HG03103 (cell line): Measurements from ENCODE around the gene MARCHF3.
"Not testable (repeated sequence)": the region's sequence is repeated elsewhere in the genome, so short reads cannot be mapped to it uniquely, and the experiment has no call there.

Source experiments
- ATAC-seq: cut with Tn5 transposase; IDR thresholded peaks from one replicate; pipeline ENCODE4 v1.9.1; 2021; ENCODE audit warnings: low read depth; ENCODE audit not compliant: unreplicated experiment

MARCHF3 gene

DNA sequence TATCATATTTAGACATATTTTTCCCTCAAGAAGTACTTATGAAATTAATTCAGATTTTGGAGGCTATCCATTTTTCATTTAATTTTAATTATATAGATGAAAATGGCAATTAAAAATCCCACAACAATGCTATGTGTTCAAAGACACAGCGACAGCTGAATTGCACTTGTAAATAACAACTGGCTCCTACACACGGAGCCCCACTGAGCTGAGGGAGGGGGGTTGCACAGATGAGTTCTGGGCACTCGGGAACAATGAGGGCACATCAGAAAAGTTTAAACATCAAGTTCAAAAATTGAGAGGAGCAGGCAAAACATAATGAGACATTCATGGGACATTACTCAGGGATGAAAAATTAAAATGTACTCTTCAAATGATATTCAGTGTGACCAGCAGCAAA is 104.9 kb downstream of the MARCHF3 start:
- no peak for ATAC-seq

DNA sequence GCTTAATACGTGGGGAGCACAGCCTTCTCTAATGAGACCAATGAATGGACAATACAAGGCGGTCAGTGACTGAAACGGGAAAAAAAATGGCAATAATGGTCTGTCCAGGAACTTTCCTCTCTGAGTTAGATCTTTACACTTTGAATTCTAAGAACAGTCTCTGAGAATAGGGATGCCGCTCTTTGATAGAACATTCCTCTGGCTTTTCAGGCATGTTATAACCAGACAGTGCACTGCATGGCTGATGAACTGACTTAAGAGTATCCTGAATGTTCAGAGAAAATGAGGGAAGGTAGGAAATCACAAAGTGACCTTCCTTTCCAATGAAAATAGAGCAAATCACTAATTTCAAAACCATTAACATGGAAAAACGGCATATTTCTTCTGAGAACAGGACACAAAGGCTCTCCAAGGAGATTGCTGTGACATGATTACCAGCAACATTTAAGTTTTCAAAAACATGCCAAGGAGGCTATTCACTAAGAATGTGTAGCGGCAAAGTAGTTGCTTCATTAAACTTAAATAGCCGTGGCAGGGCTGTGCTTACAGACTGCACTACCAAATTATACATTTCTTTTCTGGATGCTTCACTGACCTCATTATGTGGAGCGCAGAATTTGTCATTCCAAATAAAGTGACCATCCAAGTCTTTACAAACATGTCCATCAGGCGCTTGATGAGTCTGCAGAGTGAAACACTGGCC is 105.9 kb downstream of the MARCHF3 start:
- no peak for ATAC-seq

DNA sequence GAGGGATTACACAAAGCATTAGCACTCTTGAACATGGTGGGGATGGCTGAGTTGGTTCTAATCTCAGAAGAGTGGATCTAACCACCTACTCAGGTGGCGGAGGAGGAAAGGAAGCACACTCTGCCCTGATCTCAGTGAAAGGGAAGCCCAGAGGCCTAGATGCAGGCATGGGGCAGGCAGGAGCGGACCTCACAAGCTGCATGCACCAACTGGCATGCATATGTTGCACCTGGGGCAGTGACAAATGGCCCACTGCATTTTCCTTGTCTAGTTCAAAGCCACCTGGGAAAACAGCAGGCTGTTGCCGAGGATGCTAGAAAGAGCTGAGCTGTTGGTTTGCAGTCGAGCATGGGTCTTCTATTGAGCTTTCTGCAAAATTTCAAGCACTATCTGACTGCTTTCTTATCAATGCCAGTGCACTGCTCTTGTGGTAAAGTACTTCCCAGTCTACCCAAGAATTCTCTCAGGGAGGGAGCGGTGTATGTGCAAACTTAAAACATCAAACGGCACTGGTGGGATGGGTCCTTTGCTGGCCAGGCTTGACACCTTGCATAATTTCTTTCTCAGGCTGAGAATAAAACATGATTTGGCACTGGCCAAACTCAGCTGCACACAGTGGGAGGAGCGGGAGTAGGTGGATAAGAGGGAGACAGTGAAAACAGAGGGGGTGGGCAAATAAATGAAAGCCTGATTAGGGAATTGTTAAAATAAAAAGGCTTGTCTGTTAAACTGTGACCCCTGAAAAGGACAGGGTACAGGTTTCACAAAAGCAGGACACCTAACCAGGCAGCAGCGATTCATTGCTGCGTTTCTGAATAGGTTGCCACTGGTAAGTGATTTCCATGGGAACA is 108.9 kb downstream of the MARCHF3 start:
- ATAC-seq, result no peak

DNA sequence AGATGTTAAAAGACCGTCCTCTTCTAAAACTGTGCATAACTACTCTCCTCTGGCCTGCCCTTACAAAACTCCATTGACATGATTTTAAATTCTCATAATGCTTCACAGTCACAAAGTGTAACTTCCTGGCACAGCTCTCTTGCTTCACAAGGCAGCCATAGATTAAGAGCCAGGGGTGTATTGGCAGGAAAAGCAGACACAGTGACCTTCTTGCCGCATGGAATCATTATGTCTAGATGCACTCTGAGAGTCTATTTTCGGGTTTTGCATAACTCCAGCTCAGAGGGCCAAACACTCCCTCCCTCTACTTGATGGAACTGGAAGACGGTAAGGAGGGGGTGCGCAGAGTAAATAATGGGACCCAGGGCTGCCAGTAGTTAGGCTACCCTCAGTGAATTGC is 110.1 kb downstream of the MARCHF3 start:
- no peak for ATAC-seq

DNA sequence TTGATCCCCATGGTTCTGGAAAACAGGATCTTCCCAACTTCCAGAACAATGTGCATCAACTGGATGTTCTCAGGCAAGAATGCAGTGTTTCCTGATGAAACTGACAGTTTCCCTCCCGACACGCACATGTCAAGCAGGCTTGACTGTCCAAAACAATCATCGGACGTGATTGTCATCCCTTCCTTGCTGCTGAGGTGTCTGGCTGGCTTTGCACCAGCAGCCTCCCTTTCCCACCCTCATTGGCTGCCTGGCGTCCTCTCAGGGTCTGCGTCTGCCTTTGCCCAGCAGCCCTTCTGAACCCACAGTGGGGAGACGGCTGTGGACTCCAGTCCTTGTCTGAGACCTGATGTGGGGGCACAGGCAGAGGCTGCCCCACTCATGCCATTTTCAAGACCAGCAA is 110.8 kb downstream of the MARCHF3 start:
- ATAC-seq, result no peak

DNA sequence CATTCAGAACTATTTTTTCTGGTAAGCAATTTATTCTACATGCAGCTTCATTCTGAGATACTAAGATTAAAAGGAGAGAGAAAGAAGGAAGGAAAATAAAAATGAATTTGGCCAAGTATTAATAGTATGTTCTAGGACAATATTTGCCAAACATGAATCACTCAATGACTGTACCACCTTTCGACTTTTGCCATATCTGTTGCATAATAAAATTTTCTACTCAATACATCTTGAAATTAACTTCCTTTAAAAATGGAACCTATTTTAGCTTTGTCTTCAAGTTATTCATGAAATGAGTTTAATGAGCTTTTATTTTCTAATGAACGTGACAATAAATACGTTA is 111.8 kb downstream of the MARCHF3 start:
- ATAC-seq, result no peak

DNA sequence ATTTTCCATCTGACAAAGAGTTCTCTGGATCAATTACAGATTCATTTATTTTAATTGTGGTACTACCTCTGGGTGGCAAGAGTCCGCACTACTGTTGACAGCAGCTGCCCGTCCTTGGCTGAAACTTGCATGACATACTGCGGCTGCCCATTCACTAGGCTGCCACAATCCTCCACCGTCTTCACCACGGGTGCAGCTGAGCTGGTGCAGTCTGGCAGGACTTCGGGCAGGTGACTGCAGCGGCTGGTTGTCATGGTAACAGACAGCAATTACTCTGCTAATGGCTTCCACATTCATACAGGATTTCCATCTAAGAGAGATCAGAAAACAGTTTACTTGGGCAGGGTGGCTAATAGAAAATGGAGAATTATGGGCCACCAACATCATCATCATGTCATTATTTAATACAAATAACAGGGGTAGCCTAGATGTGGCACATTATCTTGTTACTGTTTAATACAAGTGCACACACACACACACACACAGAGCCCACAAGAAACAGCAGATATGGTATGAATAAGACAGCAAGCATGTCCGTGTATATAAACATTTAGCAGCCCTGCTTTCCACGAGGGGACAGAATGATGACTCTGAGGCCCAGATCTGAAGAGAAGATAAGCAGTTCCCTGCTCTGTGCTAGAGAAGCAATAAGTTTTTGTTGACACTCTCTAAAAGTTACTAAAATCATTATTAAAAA is 112.3 kb downstream of the MARCHF3 start:
- no peak for ATAC-seq

DNA sequence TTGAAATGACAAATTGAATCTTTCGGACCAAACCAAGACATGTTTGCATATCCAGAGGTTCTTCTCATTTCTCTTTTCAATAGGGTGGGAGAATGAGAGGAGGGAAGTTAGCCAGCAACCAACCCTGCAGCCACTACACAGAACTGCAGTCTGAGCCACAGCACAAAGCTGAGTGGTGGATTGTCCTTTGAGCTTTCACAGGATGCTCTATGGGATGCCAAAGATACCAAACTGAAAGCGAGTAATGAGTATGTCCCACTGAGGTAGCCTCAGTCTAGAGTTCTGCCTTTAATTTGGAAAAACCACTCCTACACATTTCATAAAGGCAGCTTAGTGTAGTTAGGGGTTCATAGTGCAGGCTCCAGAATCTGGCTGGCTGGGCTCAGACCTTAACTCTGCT is 114.9 kb downstream of the MARCHF3 start:
- no peak for ATAC-seq

DNA sequence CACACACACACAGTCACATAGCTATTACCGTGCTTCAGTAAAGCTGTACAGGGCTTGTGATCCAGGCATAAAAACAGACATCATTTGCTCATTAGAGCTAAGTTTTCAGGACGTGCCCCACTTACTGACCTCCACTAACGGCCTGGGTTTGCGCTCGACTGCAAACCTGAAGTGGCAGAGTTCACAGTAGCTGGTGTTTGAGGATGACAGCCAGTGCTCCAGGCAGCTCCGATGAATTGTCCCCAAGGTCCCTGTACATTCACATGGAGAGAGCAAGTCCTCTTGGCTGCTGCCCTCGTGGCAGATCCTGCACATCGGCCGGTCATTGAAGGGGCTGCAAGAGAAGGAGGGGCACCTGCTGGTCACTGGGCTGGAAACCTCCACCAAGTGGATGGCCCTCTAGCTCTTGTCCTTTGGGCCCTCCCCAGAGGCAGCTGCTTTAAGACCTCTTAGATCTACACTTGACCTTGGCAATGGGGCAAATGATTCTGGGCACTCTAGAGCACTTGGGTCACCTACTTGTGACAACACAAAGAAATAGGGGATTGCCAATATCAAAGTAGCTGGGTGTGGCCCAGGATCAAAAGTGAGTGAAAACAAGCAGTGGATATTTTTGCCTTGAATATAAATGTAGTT is 115.4 kb downstream of the MARCHF3 start:
- ATAC-seq, result no peak

DNA sequence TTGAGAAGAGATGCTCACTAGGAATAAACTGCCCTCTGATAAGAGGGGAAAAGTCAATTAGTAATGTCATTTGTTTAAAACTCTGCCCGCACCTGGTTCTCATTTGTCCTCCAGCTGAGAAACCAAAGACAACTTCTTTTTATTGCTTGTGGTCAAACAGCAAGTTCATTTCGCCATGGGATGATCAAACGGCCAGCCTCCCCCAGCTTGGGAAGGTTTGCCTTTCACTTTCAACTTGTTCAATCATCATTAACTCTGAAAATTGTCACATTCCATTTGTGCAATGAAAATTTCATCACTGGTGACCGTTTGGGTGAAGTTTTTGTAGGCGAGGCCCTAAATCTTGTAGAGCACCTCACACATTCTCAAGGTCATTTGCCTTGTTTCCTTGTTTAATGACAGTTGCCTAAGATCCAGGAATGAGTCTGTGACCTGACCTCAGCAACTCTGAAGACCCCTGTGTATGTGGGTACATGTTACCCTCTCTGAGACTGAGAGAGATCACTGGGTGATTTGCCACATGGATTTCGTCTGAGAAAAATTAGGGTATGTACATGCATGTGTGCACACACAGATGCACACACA is 117.7 kb downstream of the MARCHF3 start:
- no peak for ATAC-seq

DNA sequence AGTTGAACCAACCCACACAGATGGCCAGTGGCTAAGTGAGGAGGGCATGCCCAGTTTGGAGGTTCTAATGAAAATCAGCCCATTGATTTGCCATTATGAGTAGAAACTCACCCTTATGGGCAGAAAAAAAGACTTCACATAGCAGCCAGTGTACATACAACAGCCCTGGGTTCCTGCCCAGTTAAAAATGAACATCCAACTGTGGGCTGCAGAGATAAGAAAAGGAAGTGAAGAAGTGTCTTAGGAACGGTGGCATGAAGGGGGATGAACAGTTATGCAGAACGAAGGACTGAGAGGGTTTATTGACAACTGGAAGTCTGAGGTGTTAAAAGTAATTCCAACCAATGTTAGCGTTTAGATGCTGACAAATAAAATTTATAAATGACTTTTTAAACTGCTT is 118.4 kb downstream of the MARCHF3 start:
- no peak for ATAC-seq

DNA sequence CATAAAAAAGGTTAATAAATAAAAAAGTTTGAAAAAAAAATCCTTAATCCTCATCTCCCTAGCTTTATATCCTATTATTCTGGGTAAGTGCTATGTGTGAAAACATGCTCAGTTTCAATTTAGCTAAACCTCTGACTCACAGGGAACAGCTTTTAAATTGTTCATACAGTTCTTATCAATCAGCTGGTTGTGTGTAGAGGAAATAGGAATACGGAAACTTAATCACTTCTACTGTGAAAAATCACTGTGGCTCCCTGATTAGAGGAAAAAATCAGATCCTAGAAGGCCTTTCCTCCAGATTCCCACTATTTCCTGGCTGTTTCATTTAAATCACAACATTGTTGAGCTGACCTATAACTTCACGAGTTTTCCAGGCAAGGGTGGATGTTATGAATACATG is 120.5 kb downstream of the MARCHF3 start:
- no peak for ATAC-seq

DNA sequence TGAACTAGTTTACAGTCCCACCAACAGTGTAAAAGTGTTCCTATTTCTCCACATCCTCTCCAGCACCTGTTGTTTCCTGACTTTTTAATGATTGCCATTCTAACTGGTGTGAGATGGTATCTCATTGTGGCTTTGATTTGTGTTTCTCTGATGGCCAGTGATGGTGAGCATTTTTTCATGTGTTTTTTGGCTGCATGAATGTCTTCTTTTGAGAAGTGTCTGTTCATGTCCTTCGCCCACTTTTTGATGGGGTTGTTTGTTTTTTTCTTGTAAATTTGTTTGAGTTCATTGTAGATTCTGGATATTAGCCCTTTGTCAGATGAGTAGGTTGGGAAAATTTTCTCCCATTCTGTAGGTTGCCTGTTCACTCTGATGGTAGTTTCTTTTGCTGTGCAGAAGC is 126.0 kb downstream of the MARCHF3 start:
- not testable (repeated sequence) for ATAC-seq

DNA sequence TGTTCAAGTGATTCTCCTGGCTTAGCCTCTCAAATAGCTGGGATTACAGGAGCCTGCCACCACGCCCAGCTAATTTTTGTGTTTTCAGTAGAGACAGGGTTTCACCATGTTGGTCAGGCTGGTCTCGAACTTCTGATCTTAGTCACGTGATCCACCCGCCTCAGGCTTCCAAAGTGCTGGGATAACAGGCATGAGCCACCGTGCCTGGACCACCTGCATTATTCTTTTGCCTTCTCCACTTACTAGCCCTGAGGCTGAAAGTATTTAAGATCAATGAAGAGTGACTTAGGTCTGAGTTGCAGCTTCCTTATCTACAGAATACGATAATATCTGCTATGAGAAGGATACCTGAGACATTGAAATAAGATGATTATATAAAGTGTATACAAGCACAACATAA is 129.6 kb downstream of the MARCHF3 start:
- ATAC-seq, result no peak

DNA sequence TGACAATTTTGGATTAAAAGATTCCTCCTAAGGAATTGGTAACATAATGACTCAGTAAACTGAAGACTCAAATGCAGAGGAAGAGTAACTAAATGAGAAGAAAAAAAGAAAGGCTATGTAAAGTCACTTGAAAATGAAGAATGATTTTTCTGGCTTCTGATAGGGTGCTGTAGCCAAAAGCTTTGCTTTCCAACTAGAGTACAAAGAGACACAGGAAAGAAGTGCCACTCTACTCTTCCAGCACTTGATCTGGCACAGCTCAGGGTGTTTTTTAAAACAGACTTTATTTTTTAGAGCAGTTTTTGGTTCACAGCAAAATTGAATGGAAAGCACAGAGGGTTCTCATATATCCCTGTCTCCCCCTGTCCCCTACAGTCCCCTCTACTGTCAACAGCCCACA is 130.9 kb downstream of the MARCHF3 start:
- ATAC-seq, result no peak

DNA sequence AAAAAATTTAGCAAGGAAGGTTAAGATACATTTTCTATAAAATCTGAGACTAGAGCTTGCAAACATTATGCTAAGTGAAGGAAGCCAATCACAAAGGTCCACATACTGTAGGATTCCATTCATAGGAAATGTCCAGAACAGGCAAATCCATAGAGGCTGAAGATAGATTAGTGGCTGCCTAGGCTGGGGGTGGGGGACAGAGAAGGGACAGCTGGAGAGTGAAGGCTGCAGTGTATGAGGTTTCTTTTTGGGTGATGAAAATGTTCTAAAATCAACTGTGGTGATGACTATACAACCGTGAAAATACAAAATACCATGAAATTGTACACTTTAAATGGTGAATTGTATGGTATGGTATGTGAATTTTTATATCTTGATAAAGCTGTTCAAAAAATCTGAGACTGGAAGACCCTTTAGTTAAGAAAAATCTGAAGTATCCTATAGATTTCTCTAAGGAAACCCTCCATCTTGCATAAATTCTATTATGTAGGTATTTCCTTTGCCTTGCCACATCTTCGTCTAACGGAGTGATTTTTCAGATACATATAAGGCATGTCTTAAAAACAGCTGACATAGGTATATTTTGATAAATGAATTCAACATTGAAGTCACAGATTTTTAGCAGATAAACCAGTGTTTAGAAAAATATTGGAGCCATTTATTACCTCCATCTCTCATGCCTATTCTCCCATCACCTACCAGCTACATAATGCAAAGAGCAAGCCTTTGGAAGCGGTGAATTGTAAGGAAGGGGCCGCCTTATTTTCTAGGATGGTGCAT is 132.3 kb downstream of the MARCHF3 start:
- ATAC-seq, result no peak

DNA sequence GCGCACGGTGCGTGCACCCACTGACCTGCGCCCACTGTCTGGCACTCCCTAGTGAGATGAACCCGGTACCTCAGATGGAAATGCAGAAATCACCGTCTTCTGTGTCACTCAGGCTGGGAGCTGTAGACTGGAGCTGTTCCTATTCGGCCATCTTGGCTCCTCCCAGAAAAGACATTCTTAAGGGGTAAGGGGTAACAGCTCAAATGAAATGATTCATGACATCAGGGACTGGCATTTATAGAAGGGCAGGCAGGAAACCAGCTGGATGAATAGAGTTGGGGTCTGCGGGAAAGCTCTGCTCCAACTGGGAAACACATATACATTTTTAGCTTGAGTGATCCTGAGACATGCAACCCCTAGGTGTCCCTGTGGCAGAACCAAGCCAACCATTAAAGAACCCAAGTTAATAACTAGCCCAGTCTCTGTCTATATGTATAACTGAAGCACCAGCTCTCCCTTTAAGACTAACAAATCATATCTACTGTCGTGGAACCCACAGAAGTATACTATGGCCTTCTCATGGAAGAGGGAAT is 134.1 kb downstream of the MARCHF3 start:
- no peak for ATAC-seq

DNA sequence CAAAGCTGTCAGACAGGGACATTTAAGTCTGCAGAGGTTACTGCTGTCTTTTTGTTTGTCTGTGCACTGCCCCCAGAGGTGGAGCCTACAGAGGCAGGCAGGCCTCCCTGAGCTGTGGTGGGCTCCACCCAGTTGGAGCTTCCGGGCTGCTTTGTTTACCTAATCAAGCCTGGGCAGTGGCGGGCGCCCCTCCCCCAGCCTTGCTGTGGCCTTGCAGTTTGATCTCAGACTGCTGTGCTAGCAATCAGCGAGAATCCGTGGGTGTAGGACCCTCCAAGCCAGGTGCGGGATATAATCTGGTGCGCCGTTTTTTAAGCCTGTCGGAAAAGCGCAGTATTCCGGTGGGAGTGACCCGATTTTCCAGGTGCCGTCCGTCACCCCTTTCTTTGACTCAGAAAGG is 134.6 kb downstream of the MARCHF3 start:
- not testable (repeated sequence) for ATAC-seq

DNA sequence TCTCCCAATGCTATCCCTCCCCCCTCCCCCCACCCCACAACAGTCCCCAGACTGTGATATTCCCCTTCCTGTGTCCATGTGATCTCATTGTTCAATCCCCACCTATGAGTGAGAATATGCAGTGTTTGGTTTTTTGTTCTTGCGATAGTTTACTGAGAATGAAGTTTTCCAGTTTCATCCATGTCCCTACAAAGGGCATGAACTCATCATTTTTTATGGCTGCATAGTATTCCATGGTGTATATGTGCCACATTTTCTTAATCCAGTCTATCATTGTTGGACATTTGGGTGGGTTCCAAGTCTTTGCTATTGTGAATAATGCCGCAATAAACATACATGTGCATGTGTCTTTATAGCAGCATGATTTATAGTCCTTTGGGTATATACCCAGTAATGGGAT is 139.9 kb downstream of the MARCHF3 start:
- ATAC-seq, result not testable (repeated sequence)

DNA sequence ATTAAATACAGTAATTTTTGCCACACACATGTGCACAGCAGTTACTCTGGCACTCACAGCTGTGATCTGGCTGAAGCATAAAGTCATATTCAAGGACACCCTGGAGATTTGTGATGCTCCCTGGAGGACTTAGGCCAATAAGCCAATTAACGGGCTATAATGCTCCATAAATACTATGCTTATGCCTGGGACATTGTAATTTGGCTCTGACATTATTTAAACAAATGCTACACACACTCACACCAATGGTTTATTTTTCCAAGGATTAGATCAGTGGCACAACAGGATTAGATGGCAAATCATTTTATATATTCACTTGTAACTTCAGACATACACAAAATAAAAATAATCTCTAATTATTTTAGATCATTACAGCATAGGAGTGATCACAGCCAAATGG is 142.2 kb downstream of the MARCHF3 start:
- ATAC-seq, result no peak
